Measurements from ENCODE around the gene CTNND2. TPM values are rescaled to one million over a fixed set of nuclear protein-coding genes. Genes with fewer than 3 reads are reported as not detected.

CTNND2 gene
- total and polyA plus RNA-seq, 9 of the 15 experiments (the other 6 are each of a cell fraction or from before 2014, with no cell fraction given) = 0.03 to 0.35 TPM; not detected in 7

- Histone ChIP-seq H2AFZ (ENCODE audit: low read depth, low read length) (no peak overlapping the region), H3K4me1 (replicated peaks in 1 of 2; ENCODE audit: control insufficient read depth in 2 of 2, insufficient read depth in 2 of 2, low read length in 2 of 2) (no peaks in the 10 kb centered on the region), H3K9me3 (replicated peaks; ENCODE audit: control insufficient read depth, insufficient read depth, low read depth, low read length) (no peaks in the 10 kb centered on the region), H3K27me3 (ENCODE audit: control insufficient read depth in 2 of 2, insufficient read depth in 2 of 2, low read length in 2 of 2) (peaks cover 0 to 14% of the 10 kb centered on the region in 2 experiments; a peak in 2 of 5 replicates), H3K27ac (ENCODE audit: extremely low read depth, low read depth, low read length) (no peak overlapping the region), H3K4me3 (no peak overlapping the region), H3K4me2 (ENCODE audit: insufficient read depth, low read length) (no peak overlapping the region), H3K9me1 (ENCODE audit: control insufficient read depth, insufficient read depth, low read length) (no peaks in the 10 kb centered on the region), H3K9ac (ENCODE audit: insufficient read depth in 1 of 2, low read depth in 2 of 2, low read length in 2 of 2) (no peak overlapping the region), H3K79me2 (ENCODE audit: control insufficient read depth, insufficient read depth, low read length) (no peaks in the 10 kb centered on the region), H4K20me1 (replicated peaks; ENCODE audit: control insufficient read depth, insufficient read depth, low read length) (no peaks in the 10 kb centered on the region), H3K36me3 (ENCODE audit: control insufficient read depth, insufficient read depth, low read length) (no peaks in the 10 kb centered on the region)
- in situ Hi-C loops (cut with MboI) = no loop called here
- WGBS (ENCODE audit: insufficient coverage, low coverage, missing lambda C conversion rate) = 0% methylated on average over 4 of the region's 4 CpGs
- no peak for ATAC-seq
- intact Hi-C loops (cut with micrococcal nuclease) = no loop called here
- no peak for DNase-seq (ENCODE audit: extremely low read depth in 1 of 4, low spot score in 3 of 4)
- no TSS peak for BruUV-seq (replicated peaks)
- POLR2A ChIA-PET = no interaction called here
- CTCF ChIA-PET (ENCODE audit: low intra/inter-chr PET ratio) = no interaction called here
- no peak for FAIRE-seq
- TF ChIP-seq ETV6 (IDR thresholded peaks at IDR 0.05; ENCODE audit: borderline replicate concordance in 1 of 2, low read depth in 2 of 2, low read length in 1 of 2) (no peak), ETV6 (CRISPR knock-in tag; IDR thresholded peaks at IDR 0.05; ENCODE audit: borderline replicate concordance) (no peak), E2F8 (IDR thresholded peaks at IDR 0.05; ENCODE audit: low read depth, partially characterized antibody) (no peak), ZNF589 (CRISPR knock-in tag; IDR thresholded peaks at IDR 0.05; ENCODE audit: low read depth) (no peak), RREB1 (CRISPR knock-in tag; IDR thresholded peaks at IDR 0.05) (no peak), TAL1 (IDR thresholded peaks at IDR 0.05) (no peak), POLR2AphosphoS2 (IDR thresholded peaks at IDR 0.05; ENCODE audit: low read length) (no peak), ZSCAN29 (IDR thresholded peaks at IDR 0.05) (no peak), TBP (optimal IDR thresholded peaks at IDR 0.05; ENCODE audit: low read depth, low read length) (no peak), MIER1 (IDR thresholded peaks at IDR 0.05; ENCODE audit: low read depth) (no peak), NCOA4 (IDR thresholded peaks at IDR 0.05; ENCODE audit: partially characterized antibody) (no peak), CREB3L1 (IDR thresholded peaks at IDR 0.05; ENCODE audit: borderline replicate concordance, low read depth) (no peak), SMARCB1 (IDR thresholded peaks at IDR 0.05; ENCODE audit: insufficient read length, low read depth) (no peak), ZNF561 (CRISPR knock-in tag; conservative IDR thresholded peaks at IDR 0.05) (no peak)
These were observed 777.4 kb downstream of the CTNND2 start for GRCh38 chr5:11126844-11127243.

Measured in K562 (cell line).